ENCODE measurements around the gene GSN.

DNA sequence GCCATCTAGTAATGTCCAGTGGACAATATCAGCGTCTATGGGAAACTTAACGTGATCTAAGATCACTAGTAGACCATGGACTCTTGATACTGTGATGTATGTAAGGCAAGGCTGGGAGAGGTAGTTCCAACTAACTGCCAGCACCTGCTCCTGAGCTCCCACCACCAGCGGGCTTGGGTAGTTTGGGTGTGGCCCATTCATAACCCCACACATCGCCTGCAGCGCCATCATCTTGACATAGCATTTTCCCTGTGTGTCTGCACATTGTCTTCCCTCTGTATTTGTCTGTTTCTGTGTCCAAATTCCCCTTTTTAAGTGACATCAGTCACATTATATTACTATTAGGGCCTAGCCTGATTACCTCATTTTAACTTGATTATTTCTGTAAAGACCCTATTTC is 28.1 kb upstream of the GSN start:
- TF ChIP-seq, protein P1, sequence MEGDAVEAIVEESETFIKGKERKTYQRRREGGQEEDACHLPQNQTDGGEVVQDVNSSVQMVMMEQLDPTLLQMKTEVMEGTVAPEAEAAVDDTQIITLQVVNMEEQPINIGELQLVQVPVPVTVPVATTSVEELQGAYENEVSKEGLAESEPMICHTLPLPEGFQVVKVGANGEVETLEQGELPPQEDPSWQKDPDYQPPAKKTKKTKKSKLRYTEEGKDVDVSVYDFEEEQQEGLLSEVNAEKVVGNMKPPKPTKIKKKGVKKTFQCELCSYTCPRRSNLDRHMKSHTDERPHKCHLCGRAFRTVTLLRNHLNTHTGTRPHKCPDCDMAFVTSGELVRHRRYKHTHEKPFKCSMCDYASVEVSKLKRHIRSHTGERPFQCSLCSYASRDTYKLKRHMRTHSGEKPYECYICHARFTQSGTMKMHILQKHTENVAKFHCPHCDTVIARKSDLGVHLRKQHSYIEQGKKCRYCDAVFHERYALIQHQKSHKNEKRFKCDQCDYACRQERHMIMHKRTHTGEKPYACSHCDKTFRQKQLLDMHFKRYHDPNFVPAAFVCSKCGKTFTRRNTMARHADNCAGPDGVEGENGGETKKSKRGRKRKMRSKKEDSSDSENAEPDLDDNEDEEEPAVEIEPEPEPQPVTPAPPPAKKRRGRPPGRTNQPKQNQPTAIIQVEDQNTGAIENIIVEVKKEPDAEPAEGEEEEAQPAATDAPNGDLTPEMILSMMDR (IDR thresholded peaks at IDR 0.05): no peak
- TF ChIP-seq POLR2AphosphoS5 (IDR thresholded peaks at IDR 0.05): no peak
- no peak for TF ChIP-seq POLR2A (IDR thresholded peaks at IDR 0.05)

Data from breast epithelium (tissue), 3 donors.